Measurements from ENCODE around the gene UBN1.

DNA sequence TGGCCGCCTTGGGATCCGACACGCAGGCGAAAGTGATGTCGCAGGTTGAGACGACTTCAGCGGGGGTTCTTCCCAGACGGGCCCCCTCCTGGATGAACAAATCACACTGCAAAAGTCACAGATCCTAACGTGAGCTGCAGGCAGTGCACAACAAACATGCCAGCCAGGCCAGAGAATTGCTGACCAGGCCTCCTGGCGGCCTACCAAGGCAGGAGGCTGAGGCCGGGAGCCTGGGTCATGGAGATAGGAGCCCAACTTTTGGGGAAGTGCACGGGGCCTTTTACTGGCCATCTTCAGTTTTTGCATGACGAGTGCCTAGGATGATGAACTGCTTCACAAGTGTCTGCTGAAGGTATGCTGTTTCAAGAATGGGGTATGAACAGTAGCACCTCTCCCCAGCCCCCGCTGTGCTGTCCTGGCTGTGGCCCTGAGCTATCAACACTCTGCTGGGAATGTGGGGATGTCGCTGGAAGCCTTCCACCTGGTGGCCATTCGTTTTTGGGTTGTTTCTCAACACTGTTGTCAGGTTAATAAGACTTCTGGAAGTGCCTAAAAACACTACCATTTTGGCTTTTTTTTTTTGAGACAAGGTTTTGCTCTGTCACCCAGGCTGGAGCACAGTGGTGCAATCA is 32.6 kb upstream of the UBN1 start:
- TF ChIP-seq RARB (CRISPR knock-in tag; IDR thresholded peaks at IDR 0.05) (no peak), CSDC2 (CRISPR knock-in tag; IDR thresholded peaks at IDR 0.05) (no peak), ZC3H10 (CRISPR knock-in tag; IDR thresholded peaks at IDR 0.05) (no peak), ZFP3 (CRISPR knock-in tag; IDR thresholded peaks at IDR 0.05) (no peak), TOX (CRISPR knock-in tag; IDR thresholded peaks at IDR 0.05; ENCODE audit: borderline replicate concordance) (no peak), PPARA (CRISPR knock-in tag; IDR thresholded peaks at IDR 0.05; ENCODE audit: borderline replicate concordance) (no peak), ZFP30 (CRISPR knock-in tag; IDR thresholded peaks at IDR 0.05) (no peak), ZNF70 (CRISPR knock-in tag; IDR thresholded peaks at IDR 0.05) (no peak), ZNF565 (CRISPR knock-in tag; conservative IDR thresholded peaks at IDR 0.05; ENCODE audit: low read depth) (no peak), ISL1 (CRISPR knock-in tag; IDR thresholded peaks at IDR 0.05) (no peak)
- TF ChIP-seq, protein P1, sequence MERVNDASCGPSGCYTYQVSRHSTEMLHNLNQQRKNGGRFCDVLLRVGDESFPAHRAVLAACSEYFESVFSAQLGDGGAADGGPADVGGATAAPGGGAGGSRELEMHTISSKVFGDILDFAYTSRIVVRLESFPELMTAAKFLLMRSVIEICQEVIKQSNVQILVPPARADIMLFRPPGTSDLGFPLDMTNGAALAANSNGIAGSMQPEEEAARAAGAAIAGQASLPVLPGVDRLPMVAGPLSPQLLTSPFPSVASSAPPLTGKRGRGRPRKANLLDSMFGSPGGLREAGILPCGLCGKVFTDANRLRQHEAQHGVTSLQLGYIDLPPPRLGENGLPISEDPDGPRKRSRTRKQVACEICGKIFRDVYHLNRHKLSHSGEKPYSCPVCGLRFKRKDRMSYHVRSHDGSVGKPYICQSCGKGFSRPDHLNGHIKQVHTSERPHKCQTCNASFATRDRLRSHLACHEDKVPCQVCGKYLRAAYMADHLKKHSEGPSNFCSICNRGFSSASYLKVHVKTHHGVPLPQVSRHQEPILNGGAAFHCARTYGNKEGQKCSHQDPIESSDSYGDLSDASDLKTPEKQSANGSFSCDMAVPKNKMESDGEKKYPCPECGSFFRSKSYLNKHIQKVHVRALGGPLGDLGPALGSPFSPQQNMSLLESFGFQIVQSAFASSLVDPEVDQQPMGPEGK (CRISPR knock-in tag; IDR thresholded peaks at IDR 0.05; ENCODE audit: borderline replicate concordance), result no peak
- TF ChIP-seq, protein P2, sequence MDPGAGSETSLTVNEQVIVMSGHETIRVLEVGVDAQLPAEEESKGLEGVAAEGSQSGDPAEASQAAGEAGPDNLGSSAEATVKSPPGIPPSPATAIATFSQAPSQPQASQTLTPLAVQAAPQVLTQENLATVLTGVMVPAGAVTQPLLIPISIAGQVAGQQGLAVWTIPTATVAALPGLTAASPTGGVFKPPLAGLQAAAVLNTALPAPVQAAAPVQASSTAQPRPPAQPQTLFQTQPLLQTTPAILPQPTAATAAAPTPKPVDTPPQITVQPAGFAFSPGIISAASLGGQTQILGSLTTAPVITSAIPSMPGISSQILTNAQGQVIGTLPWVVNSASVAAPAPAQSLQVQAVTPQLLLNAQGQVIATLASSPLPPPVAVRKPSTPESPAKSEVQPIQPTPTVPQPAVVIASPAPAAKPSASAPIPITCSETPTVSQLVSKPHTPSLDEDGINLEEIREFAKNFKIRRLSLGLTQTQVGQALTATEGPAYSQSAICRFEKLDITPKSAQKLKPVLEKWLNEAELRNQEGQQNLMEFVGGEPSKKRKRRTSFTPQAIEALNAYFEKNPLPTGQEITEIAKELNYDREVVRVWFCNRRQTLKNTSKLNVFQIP (CRISPR knock-in tag; IDR thresholded peaks at IDR 0.05; ENCODE audit: borderline replicate concordance, low read depth), result no peak
- TF ChIP-seq, protein P3, sequence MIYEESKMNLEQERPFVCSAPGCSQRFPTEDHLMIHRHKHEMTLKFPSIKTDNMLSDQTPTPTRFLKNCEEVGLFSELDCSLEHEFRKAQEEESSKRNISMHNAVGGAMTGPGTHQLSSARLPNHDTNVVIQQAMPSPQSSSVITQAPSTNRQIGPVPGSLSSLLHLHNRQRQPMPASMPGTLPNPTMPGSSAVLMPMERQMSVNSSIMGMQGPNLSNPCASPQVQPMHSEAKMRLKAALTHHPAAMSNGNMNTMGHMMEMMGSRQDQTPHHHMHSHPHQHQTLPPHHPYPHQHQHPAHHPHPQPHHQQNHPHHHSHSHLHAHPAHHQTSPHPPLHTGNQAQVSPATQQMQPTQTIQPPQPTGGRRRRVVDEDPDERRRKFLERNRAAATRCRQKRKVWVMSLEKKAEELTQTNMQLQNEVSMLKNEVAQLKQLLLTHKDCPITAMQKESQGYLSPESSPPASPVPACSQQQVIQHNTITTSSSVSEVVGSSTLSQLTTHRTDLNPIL (CRISPR knock-in tag; IDR thresholded peaks at IDR 0.05; ENCODE audit: low read depth), result no peak
